RKO (cell line): ENCODE data around the gene MFSD11.
"Not testable (repeated sequence)": the region's sequence is repeated elsewhere in the genome, so short reads cannot be mapped to it uniquely, and the experiment has no call there.

Source experiments
- DNase-seq: peaks from one replicate; pipeline ENCODE4 v3.0.0-alpha.2; 2016; ENCODE audit warnings: low spot score

Gene MFSD11

GRCh38 chr17:76797241-76797840 is 59.4 kb downstream of the MFSD11 start:
- DNase-seq: no peak

DNA sequence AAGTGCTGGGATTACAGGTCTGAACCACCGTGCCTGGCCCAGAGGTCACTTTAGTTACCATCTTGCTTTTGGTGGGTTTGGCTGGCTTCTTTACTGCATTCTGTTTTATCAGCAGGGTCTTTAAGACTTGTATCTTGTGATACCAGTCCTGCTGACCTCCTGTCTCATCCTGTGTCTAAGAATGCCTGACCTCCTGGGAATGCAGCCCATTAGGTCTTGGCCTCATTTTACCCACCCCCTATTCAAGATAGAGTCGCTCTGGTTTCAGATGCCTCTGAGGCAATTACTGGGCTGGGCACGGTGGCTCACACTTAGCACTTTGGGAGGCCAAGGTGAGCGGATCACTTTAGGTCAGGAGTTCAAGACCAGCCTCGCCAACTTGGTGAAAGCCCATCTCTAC is 63.8 kb downstream of the MFSD11 start:
- DNase-seq: no peak

- DNase-seq: no peak
Observed at GRCh38 chr17:76805319-76805718, 67.4 kb downstream of the MFSD11 start.

- not testable (repeated sequence) for DNase-seq
Observed at GRCh38 chr17:76806151-76806550, 68.2 kb downstream of the MFSD11 start.

DNA sequence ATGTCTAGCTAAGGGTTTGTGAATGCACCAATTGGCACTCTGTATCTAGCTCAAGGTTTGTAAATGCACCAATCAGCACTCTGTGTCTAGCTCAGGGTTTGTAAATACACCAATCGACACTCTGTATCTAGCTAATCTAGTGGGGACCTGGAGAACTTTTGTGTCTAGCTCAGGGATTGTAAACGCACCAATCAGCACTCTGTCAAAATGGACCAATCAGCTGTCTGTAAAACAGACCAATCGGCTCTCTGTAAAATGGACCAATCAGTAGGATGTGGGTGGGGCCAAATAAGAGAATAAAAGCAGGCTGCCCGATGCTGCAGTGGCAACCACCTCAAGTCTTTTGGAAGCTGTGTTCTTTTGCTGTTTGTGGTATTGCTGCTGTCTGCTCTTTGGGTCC is 68.8 kb downstream of the MFSD11 start:
- not testable (repeated sequence) for DNase-seq

DNA sequence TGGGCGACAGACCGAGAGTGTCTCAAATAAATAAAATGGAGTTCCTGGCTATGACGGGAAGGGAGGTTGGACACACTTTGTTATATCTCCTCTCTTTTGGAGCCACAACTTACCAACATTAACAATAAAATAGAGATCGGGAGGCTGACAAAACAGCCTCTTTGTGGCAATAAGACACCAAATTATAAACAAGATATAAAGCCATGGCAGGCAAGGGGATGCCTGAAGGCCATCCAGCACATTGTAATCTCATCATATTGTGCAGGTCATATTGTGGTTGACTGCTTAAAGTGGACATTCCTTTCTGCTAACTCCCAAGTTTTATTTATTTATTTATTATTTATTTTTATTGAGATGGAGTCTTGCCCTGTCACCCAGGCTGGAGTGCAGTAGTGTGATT is 70.4 kb downstream of the MFSD11 start:
- no peak for DNase-seq

- DNase-seq: no peak
Observed at GRCh38 chr17:76810956-76811355, 73.0 kb downstream of the MFSD11 start.

GRCh38 chr17:76811834-76812233 is 73.9 kb downstream of the MFSD11 start:
- DNase-seq: no peak

GRCh38 chr17:76812263-76812662 is 74.3 kb downstream of the MFSD11 start:
- no peak for DNase-seq

- DNase-seq: no peak
Observed at GRCh38 chr17:76812968-76813367, 75.0 kb downstream of the MFSD11 start.

GRCh38 chr17:76815907-76816589 is 78.1 kb downstream of the MFSD11 start:
- DNase-seq: not testable (repeated sequence)

- peak; percentile 62 for DNase-seq
Observed at GRCh38 chr17:76816590-76817135, 78.7 kb downstream of the MFSD11 start.

- DNase-seq: no peak
Observed at GRCh38 chr17:76820039-76820438, 82.1 kb downstream of the MFSD11 start.

DNA sequence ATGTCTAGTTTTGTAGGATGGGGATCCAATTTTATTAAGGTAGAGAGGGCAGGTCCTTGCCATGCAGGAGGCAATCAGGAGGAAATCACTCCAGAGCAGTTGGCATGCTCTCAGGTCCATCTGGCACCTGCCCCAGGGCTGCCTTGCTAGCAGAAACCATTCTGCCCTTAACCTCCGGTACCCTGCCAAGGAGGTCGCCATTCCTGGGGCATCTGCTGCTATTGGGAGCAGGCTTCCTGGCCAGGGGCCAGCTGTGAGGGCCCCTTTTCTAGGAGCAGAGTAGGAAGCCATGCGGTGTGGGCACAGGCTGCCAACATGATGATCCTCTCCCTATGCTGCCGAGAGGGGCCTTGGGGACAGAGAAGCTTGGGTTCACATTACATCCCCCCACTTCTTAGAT is 82.6 kb downstream of the MFSD11 start:
- DNase-seq: no peak

DNA sequence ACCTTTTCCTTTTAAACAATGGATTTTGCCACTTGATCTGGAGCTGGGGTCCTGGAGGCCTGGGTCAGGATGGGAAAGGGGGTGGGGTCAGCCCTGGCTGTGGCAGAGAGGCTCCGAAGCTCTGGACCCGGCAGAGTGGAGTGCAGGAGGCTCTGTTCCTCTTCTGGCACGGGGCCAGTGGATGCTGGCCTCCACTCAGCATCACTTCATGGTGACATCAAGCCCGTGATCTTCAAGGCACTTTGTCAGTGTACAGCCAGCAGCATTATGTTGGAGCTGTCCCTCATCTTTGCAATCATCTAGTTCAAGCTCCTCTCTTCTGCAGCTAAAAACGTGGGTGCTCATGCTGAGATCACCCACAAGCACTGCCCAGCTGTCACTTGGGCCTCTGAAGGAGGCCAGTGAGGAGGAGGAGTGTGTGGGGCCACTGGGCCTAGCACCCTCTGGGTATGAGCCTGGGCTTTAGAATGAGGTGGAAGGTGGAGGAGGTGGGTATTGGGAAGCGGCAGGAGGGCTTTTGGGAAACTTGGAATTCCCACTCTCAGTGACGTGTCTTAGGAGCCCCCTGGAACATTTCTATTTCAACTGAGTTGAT is 84.4 kb downstream of the MFSD11 start:
- no peak for DNase-seq

DNA sequence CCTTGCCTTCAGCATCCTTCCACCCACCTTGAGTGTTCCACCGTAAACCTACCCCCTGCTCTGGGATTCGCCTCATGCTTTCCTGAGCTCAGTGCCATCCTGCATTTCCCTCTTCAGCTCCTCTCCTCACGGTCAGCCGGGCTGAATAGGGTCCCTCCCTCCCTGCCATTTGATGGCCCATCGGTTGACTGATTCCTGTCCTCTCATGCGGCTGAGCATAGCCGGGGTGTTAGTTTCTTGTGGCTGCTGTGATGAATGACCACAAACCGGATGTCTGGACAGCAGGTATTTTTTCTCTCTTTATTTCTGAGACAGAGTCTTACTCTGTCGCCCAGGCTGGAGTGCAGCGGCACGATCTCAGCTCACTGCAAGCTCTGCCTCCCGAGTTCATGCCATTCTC is 86.2 kb downstream of the MFSD11 start:
- no peak for DNase-seq

DNA sequence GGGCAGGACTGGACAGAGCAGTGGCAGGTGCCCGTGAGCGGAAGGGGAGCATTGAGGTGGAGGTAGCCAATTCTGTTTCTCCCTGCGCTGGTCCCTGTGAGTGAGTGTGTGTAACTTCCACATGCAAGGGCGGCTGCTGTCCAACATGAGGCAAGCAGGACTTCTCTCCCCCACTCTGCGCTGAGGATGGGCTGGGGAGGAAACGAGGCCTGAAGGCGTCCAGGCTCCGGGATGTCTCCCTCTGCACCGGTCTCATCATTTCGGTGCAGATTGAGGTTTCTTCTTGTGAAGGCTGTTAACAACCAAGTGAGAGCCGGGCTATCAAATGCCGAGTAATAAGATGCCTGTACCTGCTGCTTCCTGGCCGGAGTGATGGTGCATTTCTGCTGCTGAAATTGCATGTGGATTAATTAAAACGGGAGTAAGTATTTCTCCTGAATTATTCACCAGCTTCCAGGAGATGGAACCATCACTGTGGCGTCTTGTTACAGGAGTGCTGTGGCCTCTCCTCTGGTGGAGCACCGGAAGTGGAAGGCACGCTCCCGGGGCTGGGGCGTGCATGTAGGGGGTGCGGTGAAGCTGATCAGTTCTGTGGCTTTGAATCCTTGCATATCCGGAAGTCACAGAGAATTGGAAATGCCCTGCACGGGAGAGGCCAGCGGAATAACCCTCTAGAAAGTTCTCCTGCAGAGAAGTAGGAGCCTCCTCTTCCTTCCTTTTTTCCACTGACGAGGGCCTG is 88.6 kb downstream of the MFSD11 start:
- DNase-seq: no peak

- no peak for DNase-seq
Observed at GRCh38 chr17:76827736-76828135, 89.8 kb downstream of the MFSD11 start.
